Tongue (tissue), 2 donors: ENCODE measurements around the gene PYGO2. TPM values are rescaled to one million over a fixed set of nuclear protein-coding genes. Genes with fewer than 3 reads are reported as not detected.

Experiments
- small RNA-seq: library from RNA; depleted of rRNA; stranded (forward); fragments of <200 nt; gene quantifications from one replicate; pipeline ENCODE3, GENCODE V24; 2014; ENCODE audit warnings: low replicate concordance
- total RNA-seq: library from RNA; depleted of rRNA; stranded (reverse); fragments of >200 nt; gene quantifications from one replicate; pipeline ENCODE4 v1.2.3, GENCODE V29; 2014

The PYGO2 gene
- total RNA-seq, 1 donor from 2014 or later: 18.1 TPM

Small RNA genes lying within 50 kb of the gene (small RNA-seq; reads per million reads assigned to genes)
- not detected for gene MIR4258
- not detected for gene RF00017

Other genes starting within 250 kb of the PYGO2 start
- gene KCNN3, start 91.5 kb downstream of the PYGO2 start, total RNA-seq: 10.8 TPM
- gene PMVK, start 25.1 kb downstream of the PYGO2 start, total RNA-seq: 15.7 TPM
- gene PBXIP1, start 5.7 kb downstream of the PYGO2 start, total RNA-seq: 222 TPM
- gene SHC1, start 9.0 kb upstream of the PYGO2 start, total RNA-seq: 67.9 TPM
- 35.2 TPM for gene CKS1B, start 12.9 kb upstream of the PYGO2 start, total RNA-seq
- gene FLAD1, start 21.6 kb upstream of the PYGO2 start, total RNA-seq: 17.0 TPM
- not detected for gene LENEP, start 31.8 kb upstream of the PYGO2 start, total RNA-seq
- 24.9 TPM for gene ZBTB7B, start 41.0 kb upstream of the PYGO2 start, total RNA-seq
- 0.41 TPM for gene DCST2, start 72.0 kb upstream of the PYGO2 start, total RNA-seq
- not detected for gene DCST1, start 72.0 kb upstream of the PYGO2 start, total RNA-seq
- gene ADAM15, start 89.5 kb upstream of the PYGO2 start, total RNA-seq: 62.6 TPM
- gene EFNA4, start 102.0 kb upstream of the PYGO2 start, total RNA-seq: 5.0 TPM
- gene EFNA3, start 117.1 kb upstream of the PYGO2 start, total RNA-seq: 0.92 TPM
- 25.4 TPM for gene EFNA1, start 166.1 kb upstream of the PYGO2 start, total RNA-seq
- gene SLC50A1, start 174.1 kb upstream of the PYGO2 start, total RNA-seq: 11.5 TPM
- gene DPM3, start 178.7 kb upstream of the PYGO2 start, total RNA-seq: 20.4 TPM
- 29.6 TPM for gene KRTCAP2, start 211.5 kb upstream of the PYGO2 start, total RNA-seq
- 0.72 TPM for gene TRIM46, start 212.1 kb upstream of the PYGO2 start, total RNA-seq
- 61.0 TPM for gene THBS3, start 246.1 kb upstream of the PYGO2 start, total RNA-seq
- gene MTX1, start 246.9 kb upstream of the PYGO2 start, total RNA-seq: 26.2 TPM